Hepatocyte (in vitro differentiated cells): ENCODE data around the gene INSR. TPM values are rescaled to one million over a fixed set of nuclear protein-coding genes. Genes with fewer than 3 reads are reported as not detected.

ENCODE experiments used
- DNase-seq: peaks from one replicate; pipeline ENCODE4 v3.0.0-alpha.2; 2016; ENCODE audit warnings: low spot score
- H2AFZ ChIP-seq: fragments of 200-600 bp; sonication (generic); 2 replicates; pipeline ENCODE4 v1.6.0; 2016; ENCODE audit warnings: antibody characterized with exemption, mild to moderate bottlenecking
- H3K27ac ChIP-seq: fragments of 200-600 bp; sonication (generic); 2 replicates; pipeline ENCODE4 v1.5.1; 2016; ENCODE audit warnings: mild to moderate bottlenecking
- H3K27me3 ChIP-seq: fragments of 200-600 bp; sonication (generic); 2 replicates; pipeline ENCODE4 v1.6.1; 2016
- H3K36me3 ChIP-seq: fragments of 200-600 bp; sonication (generic); replicated peaks from 2 replicates; pipeline ENCODE4 v1.5.1; 2016; ENCODE audit warnings: low read depth; ENCODE audit not compliant: insufficient read depth
- H3K4me1 ChIP-seq: fragments of 200-600 bp; sonication (generic); 2 replicates; pipeline ENCODE4 v1.5.1; 2016; ENCODE audit warnings: mild to moderate bottlenecking, moderate library complexity; ENCODE audit not compliant: insufficient read depth
- H3K4me2 ChIP-seq: fragments of 200-600 bp; sonication (generic); 2 replicates; pipeline ENCODE4 v1.6.0; 2016
- H3K4me3 ChIP-seq: fragments of 200-600 bp; sonication (generic); 2 replicates; pipeline ENCODE4 v1.5.1; 2016; ENCODE audit warnings: mild to moderate bottlenecking
- H3K79me2 ChIP-seq: fragments of 200-600 bp; sonication (generic); 2 replicates; pipeline ENCODE4 v1.6.0; 2017; ENCODE audit warnings: mild to moderate bottlenecking
- H3K9me2 ChIP-seq: fragments of 200-600 bp; sonication (generic); replicated peaks from 2 replicates; pipeline ENCODE4 v1.6.0; 2017; ENCODE audit warnings: mild to moderate bottlenecking; ENCODE audit not compliant: insufficient read depth
- H3K9me3 ChIP-seq: fragments of 200-600 bp; sonication (generic); 2 replicates; pipeline ENCODE4 v1.5.1; 2016; ENCODE audit warnings: low read depth, mild to moderate bottlenecking
- H4K20me1 ChIP-seq: fragments of 200-600 bp; sonication (generic); 2 replicates; pipeline ENCODE4 v1.6.0; 2016; ENCODE audit warnings: mild to moderate bottlenecking; ENCODE audit not compliant: insufficient read depth, poor library complexity, severe bottlenecking
- EZH2 ChIP-seq: fragments of 200-600 bp; sonication (generic); IDR thresholded peaks from 2 replicates; pipeline ENCODE4 v1.6.1; 2016; ENCODE audit warnings: antibody characterized with exemption, mild to moderate bottlenecking, borderline replicate concordance
- EZH2phosphoT487 ChIP-seq: fragments of 200-600 bp; sonication (generic); IDR thresholded peaks from one replicate; pipeline ENCODE4 v1.6.1; 2018; ENCODE audit warnings: antibody characterized with exemption, mild to moderate bottlenecking, low read depth, moderate library complexity; ENCODE audit not compliant: unreplicated experiment, severe bottlenecking
- WGBS: methylation state at CpG from one replicate; pipeline ENCODE4 v1.1.6; 2016; ENCODE audit warnings: low lambda C conversion rate; ENCODE audit errors: missing lambda C conversion rate; 5-methylcytosine and 5-hydroxymethylcytosine counted together
- polyA plus RNA-seq: library from polyadenylated mRNA; unstranded; fragments of >200 nt; fragmentation: Nextera tagmentation; extraction: Ambion mirVana; gene quantifications from 2 replicates; pipeline ENCODE4 v1.2.1, GENCODE V29; 2016
- total RNA-seq: library from RNA; depleted of rRNA; stranded (reverse); fragments of >200 nt; gene quantifications from 2 replicates; pipeline ENCODE4 v1.2.3, GENCODE V29; 2014
- TF ChIP-seq, protein P1 (sequence below): fragments of 200-600 bp; sonication (generic); IDR thresholded peaks from 2 replicates; pipeline ENCODE4 v1.5.1; 2016; ENCODE audit warnings: antibody characterized with exemption, mild to moderate bottlenecking; ENCODE audit not compliant: poor library complexity

INSR gene
- total and polyA plus RNA-seq, 2 experiments from 2014 or later: 17.0 to 59.0 TPM

DNA sequence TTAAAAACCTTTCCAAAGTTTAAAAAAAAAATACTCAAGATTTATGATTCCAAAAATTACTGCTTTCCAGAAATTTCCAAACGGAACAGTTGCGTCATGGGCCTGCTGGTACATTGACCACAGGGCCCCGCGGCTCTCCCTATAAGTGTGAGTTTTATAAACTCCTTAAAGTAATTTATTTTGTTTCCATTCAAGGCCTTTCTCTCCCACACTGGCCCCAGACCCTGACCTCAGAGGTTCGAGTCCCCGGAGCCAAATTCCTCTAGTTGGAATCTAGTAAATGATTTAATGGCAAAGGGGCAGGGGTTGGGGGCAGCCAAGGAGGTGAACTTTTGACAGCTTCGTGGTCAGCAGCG, 97.5 kb downstream of the INSR start:
- Histone ChIP-seq H3K4me3 (no peak overlapping the region), H3K9me3 (no peaks in the 10 kb centered on the region), H3K79me2 (peaks cover 51% of the 10 kb centered on the region), H2AFZ (peak overlapping the region; percentile 19), H3K36me3 (no peaks in the 10 kb centered on the region), H3K27ac (peak overlapping the region; percentile 98), H4K20me1 (no peaks in the 10 kb centered on the region), H3K4me2 (peak overlapping the region; percentile 96), H3K9me2 (no peaks in the 10 kb centered on the region), H3K4me1 (peaks cover 24% of the 10 kb centered on the region), H3K27me3 (no peaks in the 10 kb centered on the region)
- TF ChIP-seq EZH2 (no peak), EZH2phosphoT487 (no peak)
- TF ChIP-seq, protein P1, sequence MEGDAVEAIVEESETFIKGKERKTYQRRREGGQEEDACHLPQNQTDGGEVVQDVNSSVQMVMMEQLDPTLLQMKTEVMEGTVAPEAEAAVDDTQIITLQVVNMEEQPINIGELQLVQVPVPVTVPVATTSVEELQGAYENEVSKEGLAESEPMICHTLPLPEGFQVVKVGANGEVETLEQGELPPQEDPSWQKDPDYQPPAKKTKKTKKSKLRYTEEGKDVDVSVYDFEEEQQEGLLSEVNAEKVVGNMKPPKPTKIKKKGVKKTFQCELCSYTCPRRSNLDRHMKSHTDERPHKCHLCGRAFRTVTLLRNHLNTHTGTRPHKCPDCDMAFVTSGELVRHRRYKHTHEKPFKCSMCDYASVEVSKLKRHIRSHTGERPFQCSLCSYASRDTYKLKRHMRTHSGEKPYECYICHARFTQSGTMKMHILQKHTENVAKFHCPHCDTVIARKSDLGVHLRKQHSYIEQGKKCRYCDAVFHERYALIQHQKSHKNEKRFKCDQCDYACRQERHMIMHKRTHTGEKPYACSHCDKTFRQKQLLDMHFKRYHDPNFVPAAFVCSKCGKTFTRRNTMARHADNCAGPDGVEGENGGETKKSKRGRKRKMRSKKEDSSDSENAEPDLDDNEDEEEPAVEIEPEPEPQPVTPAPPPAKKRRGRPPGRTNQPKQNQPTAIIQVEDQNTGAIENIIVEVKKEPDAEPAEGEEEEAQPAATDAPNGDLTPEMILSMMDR: no peak
- WGBS: 38% methylated on average over 8 of the region's 8 CpGs
- peak; percentile 44 for DNase-seq

DNA sequence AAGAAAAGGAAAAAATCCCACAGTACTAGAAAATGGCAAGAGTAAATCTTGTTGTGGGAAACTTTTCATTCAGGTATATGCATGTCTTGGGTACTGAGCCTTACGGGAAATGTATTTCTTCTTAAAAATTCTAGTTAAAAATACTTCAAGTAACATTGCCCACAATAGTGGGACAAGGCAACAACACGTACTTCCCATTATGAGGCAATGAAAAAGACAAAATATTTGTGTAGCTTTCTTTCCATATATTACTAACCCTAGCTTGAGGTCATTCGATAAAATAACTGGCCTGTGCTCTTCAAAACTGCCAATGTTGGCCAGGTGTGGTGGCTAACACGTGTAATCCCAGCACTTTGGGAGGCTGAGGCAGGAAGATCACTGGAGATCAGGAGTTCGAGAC, 99.2 kb downstream of the INSR start:
- Histone ChIP-seq H3K36me3 (no peaks in the 10 kb centered on the region), H3K4me1 (peaks cover 12% of the 10 kb centered on the region), H3K9me2 (no peaks in the 10 kb centered on the region), H3K4me2 (no peak overlapping the region), H3K79me2 (peaks cover 46% of the 10 kb centered on the region), H2AFZ (no peak overlapping the region), H3K9me3 (no peaks in the 10 kb centered on the region), H3K4me3 (no peak overlapping the region), H3K27me3 (no peaks in the 10 kb centered on the region), H4K20me1 (no peaks in the 10 kb centered on the region), H3K27ac (no peak overlapping the region)
- 95% methylated on average over 5 of the region's 5 CpGs for WGBS
- no peak for DNase-seq
- TF ChIP-seq EZH2 (no peak), EZH2phosphoT487 (no peak)
- TF ChIP-seq, protein P1: no peak

DNA sequence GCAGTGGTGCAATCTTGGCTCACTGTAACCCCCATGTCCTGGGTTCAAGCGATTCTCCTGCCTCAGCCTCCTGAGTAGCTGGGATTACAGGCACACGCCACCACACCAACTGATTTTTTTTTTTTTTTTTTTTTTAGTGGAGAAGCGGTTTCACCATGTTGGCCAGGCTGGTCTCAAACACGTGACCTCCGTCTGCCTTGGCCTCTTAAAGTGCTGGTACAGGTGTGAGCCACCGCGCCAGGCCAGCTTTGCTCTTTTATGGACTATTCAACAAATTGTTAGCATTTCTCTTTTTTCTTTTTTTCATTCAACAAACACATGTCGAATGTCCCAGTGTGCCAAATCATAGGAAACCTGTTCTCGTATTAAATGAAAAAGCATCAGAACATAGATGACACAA, 99.6 kb downstream of the INSR start:
- TF ChIP-seq, protein P1: no peak
- TF ChIP-seq EZH2 (no peak), EZH2phosphoT487 (no peak)
- no peak overlapping the region for H2AFZ ChIP-seq
- H3K27ac ChIP-seq: no peak overlapping the region
- no peak for DNase-seq
- H3K9me3 ChIP-seq: no peaks in the 10 kb centered on the region
- H3K4me1 ChIP-seq: peaks cover 11% of the 10 kb centered on the region
- no peaks in the 10 kb centered on the region for H3K27me3 ChIP-seq
- no peak overlapping the region for H3K4me3 ChIP-seq
- H4K20me1 ChIP-seq: no peaks in the 10 kb centered on the region
- no peaks in the 10 kb centered on the region for H3K36me3 ChIP-seq
- 95% methylated on average over 9 of the region's 9 CpGs for WGBS
- no peak overlapping the region for H3K4me2 ChIP-seq
- peaks cover 50% of the 10 kb centered on the region for H3K79me2 ChIP-seq
- H3K9me2 ChIP-seq: no peaks in the 10 kb centered on the region

DNA sequence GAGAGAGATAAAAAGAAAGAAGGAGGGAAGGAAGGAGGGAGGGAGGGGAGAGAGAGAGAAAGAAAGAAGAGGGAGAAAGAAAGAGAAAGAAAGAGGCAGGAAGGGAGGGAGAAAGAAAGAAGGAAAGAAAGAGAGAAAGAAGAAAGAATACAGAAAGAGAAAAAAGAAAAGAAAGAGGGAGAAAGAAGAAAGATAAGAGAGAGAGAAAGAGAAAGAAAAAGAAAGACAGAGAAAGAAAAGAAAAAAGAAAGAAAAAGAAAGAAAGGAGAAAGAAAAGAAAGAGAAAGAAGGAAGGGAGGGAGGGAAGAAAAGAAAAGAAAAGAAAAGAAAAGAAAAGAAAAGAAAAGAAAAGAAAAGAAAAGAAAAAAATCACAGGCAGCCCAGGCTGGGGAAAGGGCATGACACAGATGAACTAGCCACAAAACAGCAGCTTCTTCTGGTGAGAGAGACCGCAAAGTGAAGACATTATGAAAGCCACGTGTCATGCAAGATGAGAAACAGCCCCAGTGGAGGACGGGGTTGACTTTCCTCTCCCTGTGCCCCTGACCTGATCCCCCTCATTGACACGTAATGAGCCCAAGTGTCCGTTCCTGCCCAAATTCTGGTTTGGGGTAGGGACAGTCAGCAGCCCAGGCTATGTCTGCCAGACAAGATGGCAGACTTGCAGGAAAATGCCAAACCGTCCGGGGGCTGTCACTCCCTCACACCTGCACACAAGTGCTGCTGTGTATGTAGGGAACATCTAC, 102.1 kb downstream of the INSR start:
- DNase-seq: no peak
- TF ChIP-seq EZH2: no peak
- TF ChIP-seq EZH2phosphoT487: no peak
- TF ChIP-seq, protein P1: no peak
- Histone ChIP-seq H3K27me3 (no peaks in the 10 kb centered on the region), H3K4me2 (no peak overlapping the region), H3K4me1 (no peaks in the 10 kb centered on the region), H3K9me2 (no peaks in the 10 kb centered on the region), H2AFZ (no peak overlapping the region), H3K4me3 (no peak overlapping the region), H3K27ac (no peak overlapping the region), H3K36me3 (no peaks in the 10 kb centered on the region), H3K79me2 (peaks cover 50% of the 10 kb centered on the region), H4K20me1 (no peaks in the 10 kb centered on the region), H3K9me3 (no peaks in the 10 kb centered on the region)
- WGBS: 62% methylated on average over 7 of the region's 7 CpGs
